GM23338 (cell line): Measurements from ENCODE around the gene CBFA2T2. TPM values are rescaled to one million over a fixed set of nuclear protein-coding genes. Genes with fewer than 3 reads are reported as not detected.

Experiments used
- ATAC-seq: fragments of 200-7000 bp; cut with Tn5 transposase; 3 replicates; pipeline ENCODE4 v1.9.1; 2020
- DNase-seq: peaks from one replicate; pipeline ENCODE4 v3.0.0-alpha.2; 2015; ENCODE audit warnings: low spot score
- H2AFZ ChIP-seq: fragments of 200-600 bp; sonication (generic); 2 replicates; pipeline ENCODE4 v1.8.0; 2016; ENCODE audit warnings: antibody characterized with exemption, mild to moderate bottlenecking, moderate library complexity
- H3F3A ChIP-seq: fragments of 200-600 bp; sonication (generic); replicated peaks from 2 replicates; pipeline ENCODE4 v1.8.0; 2017; ENCODE audit warnings: antibody characterized with exemption, mixed run types, low read depth
- H3K27ac ChIP-seq: fragments of 200-600 bp; sonication (generic); 2 replicates; pipeline ENCODE4 v1.6.1; 2016; ENCODE audit warnings: low read depth
- H3K27me3 ChIP-seq: fragments of 200-600 bp; sonication (generic); 2 replicates; pipeline ENCODE4 v1.8.0; 2016; ENCODE audit warnings: mild to moderate bottlenecking, mixed run types, moderate library complexity; ENCODE audit not compliant: insufficient read depth
- H3K36me3 ChIP-seq: fragments of 200-600 bp; sonication (generic); 2 replicates; pipeline ENCODE4 v1.8.0; 2016; ENCODE audit warnings: mild to moderate bottlenecking; ENCODE audit not compliant: insufficient read depth
- H3K4me1 ChIP-seq: fragments of 200-600 bp; sonication (generic); 2 replicates; pipeline ENCODE4 v1.8.0; 2016; ENCODE audit warnings: mild to moderate bottlenecking, moderate library complexity; ENCODE audit not compliant: insufficient read depth
- H3K4me2 ChIP-seq: fragments of 200-600 bp; sonication (generic); 2 replicates; pipeline ENCODE4 v1.7.1; 2017; ENCODE audit warnings: mixed run types
- H3K4me3 ChIP-seq: fragments of 200-600 bp; sonication (generic); 2 replicates; pipeline ENCODE4 v1.6.1; 2016; ENCODE audit warnings: mixed run types
- H3K79me2 ChIP-seq: fragments of 200-600 bp; sonication (generic); replicated peaks from 2 replicates; pipeline ENCODE4 v1.8.0; 2017; ENCODE audit warnings: mild to moderate bottlenecking; ENCODE audit not compliant: insufficient read depth
- H3K9me2 ChIP-seq: fragments of 200-600 bp; sonication (generic); 2 replicates; pipeline ENCODE4 v1.8.0; 2017; ENCODE audit not compliant: insufficient read depth
- H4K20me1 ChIP-seq: fragments of 200-600 bp; sonication (generic); replicated peaks from 2 replicates; pipeline ENCODE4 v1.8.0; 2017; ENCODE audit warnings: mild to moderate bottlenecking; ENCODE audit not compliant: insufficient read depth
- H3K27ac Mint-ChIP-seq: 2 replicates; pipeline ENCODE4 v1.8.0; 2020; ENCODE audit warnings: inconsistent platforms, mild to moderate bottlenecking, moderate library complexity, mixed read lengths
- H3K27me3 Mint-ChIP-seq: 3 replicates; pipeline ENCODE4 v1.8.0; 2022; ENCODE audit warnings: low read depth, mild to moderate bottlenecking, moderate library complexity, mixed read lengths, inconsistent platforms; ENCODE audit not compliant: insufficient read depth, poor library complexity
- H3K36me3 Mint-ChIP-seq: 3 replicates; pipeline ENCODE4 v1.8.0; 2021; ENCODE audit warnings: low read depth, mild to moderate bottlenecking, inconsistent platforms, moderate library complexity, mixed read lengths
- H3K4me1 Mint-ChIP-seq: 3 replicates; pipeline ENCODE4 v1.8.0; 2020; ENCODE audit warnings: mild to moderate bottlenecking, inconsistent platforms, mixed read lengths
- H3K4me3 Mint-ChIP-seq: 3 replicates; pipeline ENCODE4 v1.8.0; 2021; ENCODE audit warnings: moderate library complexity, mild to moderate bottlenecking, inconsistent platforms, mixed read lengths
- H3K9me3 Mint-ChIP-seq: 3 replicates; pipeline ENCODE4 v1.8.0; 2020; ENCODE audit warnings: moderate library complexity, mild to moderate bottlenecking, inconsistent platforms, mixed read lengths
- EZH2 ChIP-seq: fragments of 200-600 bp; sonication (generic); IDR thresholded peaks from one replicate; pipeline ENCODE4 v1.8.0; 2017; ENCODE audit warnings: antibody characterized with exemption, mild to moderate bottlenecking, low read depth; ENCODE audit not compliant: unreplicated experiment
- NANOG ChIP-seq: IDR thresholded peaks from 2 replicates; pipeline ENCODE4 v1.6.1; 2016; ENCODE audit warnings: antibody characterized with exemption, borderline replicate concordance
- ZNF331 ChIP-seq: fragments of 250-450 bp; sonication (Bioruptor Pico); IDR thresholded peaks from 2 replicates; pipeline ENCODE4 v1.5.0; 2020; ENCODE audit warnings: low read depth, mild to moderate bottlenecking, moderate library complexity
- polyA plus RNA-seq: library from polyadenylated mRNA; unstranded; fragments of >200 nt; fragmentation: Nextera tagmentation; extraction: Ambion mirVana; gene quantifications from 2 replicates; pipeline ENCODE4 v1.2.1, GENCODE V29; 2016
- total RNA-seq: library from RNA; depleted of rRNA; stranded (reverse); fragments of >200 nt; shearing (Covaris generic); gene quantifications from 2 replicates; pipeline ENCODE4 v1.2.3, GENCODE V29; 2014
- TF ChIP-seq, protein P1 (sequence below): fragments of 250-450 bp; sonication (Bioruptor Pico); IDR thresholded peaks from 2 replicates; pipeline ENCODE4 v1.5.0; 2020; ENCODE audit warnings: mild to moderate bottlenecking, moderate library complexity
- TF ChIP-seq, protein P2 (sequence below): IDR thresholded peaks from one replicate; pipeline ENCODE4 v1.6.1; 2018; ENCODE audit warnings: antibody characterized with exemption; ENCODE audit not compliant: unreplicated experiment

The CBFA2T2 gene
- total and polyA plus RNA-seq, 2 experiments from 2014 or later, result 12.7 to 15.8 TPM

DNA sequence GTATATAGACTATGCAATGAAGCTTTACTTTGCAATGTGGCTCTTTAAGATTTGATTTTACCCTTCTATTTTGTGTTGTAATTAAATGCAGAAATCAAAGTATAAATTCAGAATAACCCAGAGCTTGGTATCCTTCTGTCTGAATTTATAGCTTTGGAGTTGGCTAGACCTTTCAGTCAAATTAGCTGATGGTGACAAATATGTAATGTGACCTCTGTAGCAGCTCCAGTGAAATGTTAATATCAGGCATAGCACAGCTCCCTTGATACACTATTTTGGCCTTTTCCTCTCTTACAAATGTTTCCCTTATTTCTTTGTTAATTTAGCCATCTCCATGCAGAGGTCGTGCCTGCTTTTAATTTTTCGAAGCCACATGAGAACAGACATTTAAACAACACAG lies 11.1 kb downstream of the CBFA2T2 start (continued):
- TF ChIP-seq, protein P1, sequence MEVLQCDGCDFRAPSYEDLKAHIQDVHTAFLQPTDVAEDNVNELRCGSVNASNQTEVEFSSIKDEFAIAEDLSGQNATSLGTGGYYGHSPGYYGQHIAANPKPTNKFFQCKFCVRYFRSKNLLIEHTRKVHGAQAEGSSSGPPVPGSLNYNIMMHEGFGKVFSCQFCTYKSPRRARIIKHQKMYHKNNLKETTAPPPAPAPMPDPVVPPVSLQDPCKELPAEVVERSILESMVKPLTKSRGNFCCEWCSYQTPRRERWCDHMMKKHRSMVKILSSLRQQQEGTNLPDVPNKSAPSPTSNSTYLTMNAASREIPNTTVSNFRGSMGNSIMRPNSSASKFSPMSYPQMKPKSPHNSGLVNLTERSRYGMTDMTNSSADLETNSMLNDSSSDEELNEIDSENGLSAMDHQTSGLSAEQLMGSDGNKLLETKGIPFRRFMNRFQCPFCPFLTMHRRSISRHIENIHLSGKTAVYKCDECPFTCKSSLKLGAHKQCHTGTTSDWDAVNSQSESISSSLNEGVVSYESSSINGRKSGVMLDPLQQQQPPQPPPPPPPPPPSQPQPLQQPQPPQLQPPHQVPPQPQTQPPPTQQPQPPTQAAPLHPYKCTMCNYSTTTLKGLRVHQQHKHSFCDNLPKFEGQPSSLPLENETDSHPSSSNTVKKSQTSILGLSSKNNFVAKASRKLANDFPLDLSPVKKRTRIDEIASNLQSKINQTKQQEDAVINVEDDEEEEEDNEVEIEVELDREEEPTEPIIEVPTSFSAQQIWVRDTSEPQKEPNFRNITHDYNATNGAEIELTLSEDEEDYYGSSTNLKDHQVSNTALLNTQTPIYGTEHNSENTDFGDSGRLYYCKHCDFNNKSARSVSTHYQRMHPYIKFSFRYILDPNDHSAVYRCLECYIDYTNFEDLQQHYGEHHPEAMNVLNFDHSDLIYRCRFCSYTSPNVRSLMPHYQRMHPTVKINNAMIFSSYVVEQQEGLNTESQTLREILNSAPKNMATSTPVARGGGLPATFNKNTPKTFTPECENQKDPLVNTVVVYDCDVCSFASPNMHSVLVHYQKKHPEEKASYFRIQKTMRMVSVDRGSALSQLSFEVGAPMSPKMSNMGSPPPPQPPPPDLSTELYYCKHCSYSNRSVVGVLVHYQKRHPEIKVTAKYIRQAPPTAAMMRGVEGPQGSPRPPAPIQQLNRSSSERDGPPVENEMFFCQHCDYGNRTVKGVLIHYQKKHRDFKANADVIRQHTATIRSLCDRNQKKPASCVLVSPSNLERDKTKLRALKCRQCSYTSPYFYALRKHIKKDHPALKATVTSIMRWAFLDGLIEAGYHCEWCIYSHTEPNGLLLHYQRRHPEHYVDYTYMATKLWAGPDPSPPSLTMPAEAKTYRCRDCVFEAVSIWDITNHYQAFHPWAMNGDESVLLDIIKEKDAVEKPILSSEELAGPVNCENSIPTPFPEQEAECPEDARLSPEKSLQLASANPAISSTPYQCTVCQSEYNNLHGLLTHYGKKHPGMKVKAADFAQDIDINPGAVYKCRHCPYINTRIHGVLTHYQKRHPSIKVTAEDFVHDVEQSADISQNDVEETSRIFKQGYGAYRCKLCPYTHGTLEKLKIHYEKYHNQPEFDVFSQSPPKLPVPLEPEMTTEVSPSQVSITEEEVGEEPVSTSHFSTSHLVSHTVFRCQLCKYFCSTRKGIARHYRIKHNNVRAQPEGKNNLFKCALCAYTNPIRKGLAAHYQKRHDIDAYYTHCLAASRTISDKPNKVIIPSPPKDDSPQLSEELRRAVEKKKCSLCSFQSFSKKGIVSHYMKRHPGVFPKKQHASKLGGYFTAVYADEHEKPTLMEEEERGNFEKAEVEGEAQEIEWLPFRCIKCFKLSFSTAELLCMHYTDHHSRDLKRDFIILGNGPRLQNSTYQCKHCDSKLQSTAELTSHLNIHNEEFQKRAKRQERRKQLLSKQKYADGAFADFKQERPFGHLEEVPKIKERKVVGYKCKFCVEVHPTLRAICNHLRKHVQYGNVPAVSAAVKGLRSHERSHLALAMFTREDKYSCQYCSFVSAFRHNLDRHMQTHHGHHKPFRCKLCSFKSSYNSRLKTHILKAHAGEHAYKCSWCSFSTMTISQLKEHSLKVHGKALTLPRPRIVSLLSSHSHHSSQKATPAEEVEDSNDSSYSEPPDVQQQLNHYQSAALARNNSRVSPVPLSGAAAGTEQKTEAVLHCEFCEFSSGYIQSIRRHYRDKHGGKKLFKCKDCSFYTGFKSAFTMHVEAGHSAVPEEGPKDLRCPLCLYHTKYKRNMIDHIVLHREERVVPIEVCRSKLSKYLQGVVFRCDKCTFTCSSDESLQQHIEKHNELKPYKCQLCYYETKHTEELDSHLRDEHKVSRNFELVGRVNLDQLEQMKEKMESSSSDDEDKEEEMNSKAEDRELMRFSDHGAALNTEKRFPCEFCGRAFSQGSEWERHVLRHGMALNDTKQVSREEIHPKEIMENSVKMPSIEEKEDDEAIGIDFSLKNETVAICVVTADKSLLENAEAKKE, result no peak
- TF ChIP-seq EZH2, result no peak
- TF ChIP-seq NANOG, result no peak
- TF ChIP-seq, protein P2, sequence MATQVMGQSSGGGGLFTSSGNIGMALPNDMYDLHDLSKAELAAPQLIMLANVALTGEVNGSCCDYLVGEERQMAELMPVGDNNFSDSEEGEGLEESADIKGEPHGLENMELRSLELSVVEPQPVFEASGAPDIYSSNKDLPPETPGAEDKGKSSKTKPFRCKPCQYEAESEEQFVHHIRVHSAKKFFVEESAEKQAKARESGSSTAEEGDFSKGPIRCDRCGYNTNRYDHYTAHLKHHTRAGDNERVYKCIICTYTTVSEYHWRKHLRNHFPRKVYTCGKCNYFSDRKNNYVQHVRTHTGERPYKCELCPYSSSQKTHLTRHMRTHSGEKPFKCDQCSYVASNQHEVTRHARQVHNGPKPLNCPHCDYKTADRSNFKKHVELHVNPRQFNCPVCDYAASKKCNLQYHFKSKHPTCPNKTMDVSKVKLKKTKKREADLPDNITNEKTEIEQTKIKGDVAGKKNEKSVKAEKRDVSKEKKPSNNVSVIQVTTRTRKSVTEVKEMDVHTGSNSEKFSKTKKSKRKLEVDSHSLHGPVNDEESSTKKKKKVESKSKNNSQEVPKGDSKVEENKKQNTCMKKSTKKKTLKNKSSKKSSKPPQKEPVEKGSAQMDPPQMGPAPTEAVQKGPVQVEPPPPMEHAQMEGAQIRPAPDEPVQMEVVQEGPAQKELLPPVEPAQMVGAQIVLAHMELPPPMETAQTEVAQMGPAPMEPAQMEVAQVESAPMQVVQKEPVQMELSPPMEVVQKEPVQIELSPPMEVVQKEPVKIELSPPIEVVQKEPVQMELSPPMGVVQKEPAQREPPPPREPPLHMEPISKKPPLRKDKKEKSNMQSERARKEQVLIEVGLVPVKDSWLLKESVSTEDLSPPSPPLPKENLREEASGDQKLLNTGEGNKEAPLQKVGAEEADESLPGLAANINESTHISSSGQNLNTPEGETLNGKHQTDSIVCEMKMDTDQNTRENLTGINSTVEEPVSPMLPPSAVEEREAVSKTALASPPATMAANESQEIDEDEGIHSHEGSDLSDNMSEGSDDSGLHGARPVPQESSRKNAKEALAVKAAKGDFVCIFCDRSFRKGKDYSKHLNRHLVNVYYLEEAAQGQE, result no peak

DNA sequence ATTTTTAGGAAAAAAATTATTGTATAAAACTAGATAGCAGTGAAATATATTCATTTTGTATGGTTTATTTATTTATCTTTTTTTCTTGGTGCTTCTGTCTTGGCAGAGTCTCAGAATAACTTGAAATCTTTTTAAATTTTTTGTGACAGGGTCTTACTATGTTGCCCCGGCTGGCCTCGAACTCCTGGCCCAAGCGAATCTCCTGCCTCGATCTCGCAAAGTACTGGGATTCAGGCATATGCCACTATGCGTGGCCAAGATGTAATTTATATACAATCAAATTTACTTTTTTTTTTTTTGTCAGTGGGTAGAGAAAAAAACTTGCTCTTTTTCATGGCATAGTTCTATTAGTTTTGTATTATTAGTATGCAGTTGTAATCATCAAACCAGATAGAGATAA lies 13.7 kb downstream of the CBFA2T2 start:
- Histone ChIP-seq H3K27ac (no peak overlapping the region), H3K9me2 (no peaks in the 10 kb centered on the region), H3K79me2 (peaks cover 50% of the 10 kb centered on the region), H2AFZ (no peak overlapping the region), H3K27me3 (no peaks in the 10 kb centered on the region), H3F3A (no peaks in the 10 kb centered on the region), H3K36me3 (no peaks in the 10 kb centered on the region), H3K4me3 (no peak overlapping the region), H3K4me1 (0 out of 2 replicates have a peak, but pooled peaks cover 5% of the 10 kb centered on the region), H3K4me2 (no peak overlapping the region), H4K20me1 (no peaks in the 10 kb centered on the region; the same call in none of the 2 replicates)
- H3K36me3 Mint-ChIP-seq, result peaks cover 3% of the 10 kb centered on the region; the same call in 2 of the 3 replicates
- no peak for TF ChIP-seq ZNF331 (CRISPR knock-in tag)
- no peak for TF ChIP-seq EZH2
- H3K27me3 Mint-ChIP-seq, result no peaks in the 10 kb centered on the region
- ATAC-seq (no peak), DNase-seq (no peak)
- no peak overlapping the region for H3K27ac Mint-ChIP-seq
- H3K4me1 Mint-ChIP-seq, result peaks cover 5% of the 10 kb centered on the region; the same call in 2 of the 3 replicates
- H3K4me3 Mint-ChIP-seq, result no peak overlapping the region
- no peaks in the 10 kb centered on the region for H3K9me3 Mint-ChIP-seq
